OCI-LY7 (cell line): ENCODE results near the gene MARCHF2. TPM values are rescaled to one million over a fixed set of nuclear protein-coding genes. Genes with fewer than 3 reads are reported as not detected.
A peak's percentile ranks its signal among the peaks of the same experiment; 100 is the strongest.

Experiments used
- BruUV-seq: library from RNA; stranded (reverse); fragments of 400-500 nt; replicated peaks from 2 replicates; lab custom pipeline; 2021; lab: Mats Ljungman, UMichigan
- CTCF ChIA-PET: fragments of 300-600 bp; sonication (Branson Sonifier 250); formaldehyde crosslinking; loops from one replicate; lab custom pipeline; 2022; ENCODE audit warnings: antibody characterized with exemption; ENCODE audit not compliant: unreplicated experiment; lab: Charles Lee
- POLR2A ChIA-PET: fragments of 300-600 bp; sonication (Branson Sonifier 250); formaldehyde crosslinking; loops from one replicate; lab custom pipeline; 2022; ENCODE audit warnings: antibody characterized with exemption; lab: Charles Lee
- DNase-seq: peaks from one replicate; pipeline ENCODE4 v3.0.0-alpha.2; 2015; ENCODE audit warnings: low spot score
- H2AFZ ChIP-seq: fragments of 200-600 bp; sonication (generic), shearing (Covaris generic); 2 replicates; pipeline ENCODE4 v1.6.1; 2014; ENCODE audit warnings: mild to moderate bottlenecking, antibody characterized with exemption, low read length, moderate library complexity
- H3K27ac ChIP-seq: fragments of 200-600 bp; sonication (generic); 2 replicates; pipeline ENCODE4 v1.5.1; 2014; ENCODE audit warnings: mixed run types, low read depth, mild to moderate bottlenecking, moderate library complexity, low read length, inconsistent platforms; ENCODE audit not compliant: poor library complexity, severe bottlenecking
- H3K36me3 ChIP-seq: fragments of 200-600 bp; sonication (generic); 2 replicates; pipeline ENCODE4 v1.6.1; 2014; ENCODE audit warnings: mild to moderate bottlenecking, antibody characterized with exemption, low read length, moderate library complexity, mixed read lengths; ENCODE audit not compliant: insufficient read depth
- H3K4me1 ChIP-seq: fragments of 200-600 bp; sonication (generic); 2 replicates; pipeline ENCODE4 v1.5.1; 2014; ENCODE audit warnings: mild to moderate bottlenecking, low read length; ENCODE audit not compliant: insufficient read depth, poor library complexity, severe bottlenecking
- H3K4me2 ChIP-seq: fragments of 200-600 bp; sonication (generic); 2 replicates; pipeline ENCODE4 v1.6.1; 2014; ENCODE audit warnings: mild to moderate bottlenecking, low read length
- H3K4me3 ChIP-seq: fragments of 200-600 bp; sonication (generic); 2 replicates; pipeline ENCODE4 v1.5.1; 2014; ENCODE audit warnings: mild to moderate bottlenecking, low read depth, low read length; ENCODE audit not compliant: poor library complexity, severe bottlenecking
- H3K79me2 ChIP-seq: fragments of 200-600 bp; sonication (generic); 2 replicates; pipeline ENCODE4 v1.6.1; 2016; ENCODE audit warnings: low read depth, mild to moderate bottlenecking, low read length, moderate library complexity, mixed read lengths; ENCODE audit not compliant: insufficient read depth
- H3K9me2 ChIP-seq: fragments of 200-600 bp; sonication (generic); 2 replicates; pipeline ENCODE4 v1.6.1; 2016; ENCODE audit warnings: mild to moderate bottlenecking, low read length, mixed read lengths; ENCODE audit not compliant: insufficient read depth
- H3K9me3 ChIP-seq: fragments of 200-600 bp; sonication (generic); 2 replicates; pipeline ENCODE4 v1.6.1; 2014; ENCODE audit warnings: mild to moderate bottlenecking, mixed run types, low read length, mixed read lengths
- H4K20me1 ChIP-seq: fragments of 200-600 bp; sonication (generic); 2 replicates; pipeline ENCODE4 v1.6.1; 2014; ENCODE audit warnings: mild to moderate bottlenecking, antibody characterized with exemption, low read length, moderate library complexity, mixed read lengths; ENCODE audit not compliant: insufficient read depth
- EZH2phosphoT487 ChIP-seq: fragments of 200-600 bp; sonication (generic); IDR thresholded peaks from 2 replicates; pipeline ENCODE4 v1.6.1; 2018; ENCODE audit warnings: low read depth, borderline replicate concordance, mild to moderate bottlenecking, mixed run types, antibody characterized with exemption, low read length, moderate library complexity, mixed read lengths
- intact Hi-C: fragments of 100-400 bp; cut with micrococcal nuclease; formaldehyde crosslinking; loops from one replicate; pipeline ENCODE4 v1.10.0; 2022; ENCODE audit not compliant: unreplicated experiment
- total RNA-seq, 2 experiments: library from RNA; depleted of rRNA in 1 of 2; stranded (reverse); fragments of >200 nt in 1 of 2; shearing (Covaris generic) in 1 of 2; gene quantifications; 2 replicates each; pipeline ENCODE4 v1.2.3, GENCODE V29; 2014 to 2022
- TF ChIP-seq, protein P1 (sequence below): fragments of 200-600 bp; sonication (generic); conservative IDR thresholded peaks from 2 replicates; pipeline ENCODE4 v1.5.1; 2014; ENCODE audit warnings: mild to moderate bottlenecking, antibody characterized with exemption, low read length, moderate library complexity, mixed read lengths

Gene MARCHF2
- total RNA-seq, 2 experiments from 2014 or later, result 12.4 to 14.1 TPM

DNA sequence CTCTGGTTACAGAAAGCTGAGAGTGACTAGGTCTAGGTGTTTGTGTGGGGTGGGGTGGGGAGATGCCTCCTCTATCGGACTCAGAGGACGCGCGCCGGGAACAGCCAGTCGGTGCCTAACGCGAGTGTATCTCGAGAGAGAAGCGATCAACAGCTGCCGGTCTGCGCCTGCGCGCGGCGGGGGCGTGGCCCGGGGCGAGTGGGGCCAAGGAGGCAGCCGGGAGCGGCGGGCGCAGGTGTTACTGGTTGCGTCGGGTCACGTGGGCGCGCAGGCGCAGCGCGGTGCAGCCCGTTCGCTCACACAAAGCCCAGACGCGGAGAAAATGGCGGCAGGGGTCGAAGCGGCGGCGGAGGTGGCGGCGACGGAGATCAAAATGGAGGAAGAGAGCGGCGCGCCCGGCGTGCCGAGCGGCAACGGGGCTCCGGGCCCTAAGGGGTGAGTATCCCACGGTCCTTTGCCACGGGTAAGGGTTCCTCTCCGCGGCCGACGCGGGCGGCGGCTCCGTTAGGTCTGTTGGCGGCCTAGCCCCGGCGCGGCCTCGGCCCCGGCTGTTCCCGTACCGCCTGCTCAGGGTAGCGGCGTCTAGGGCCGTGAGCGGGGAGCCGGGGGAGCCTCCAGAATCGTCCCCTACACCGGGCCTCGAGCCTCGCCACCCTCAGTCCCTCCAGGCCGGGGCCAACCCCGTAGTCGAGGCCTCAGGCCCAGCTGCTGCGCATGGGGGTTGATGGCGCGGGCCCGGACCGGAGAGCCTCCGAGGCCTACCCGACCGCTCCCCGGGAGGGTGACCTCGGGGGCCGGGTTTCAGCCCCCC lies 31.8 kb downstream of the MARCHF2 start, which contains the start of gene HNRNPM:
HNRNPM (plus strand) TSS at position 299 of the 811 bp plus-strand sequence; CDS start at position 323, 24 bp downstream.
- peak within 1 kb of the TSS; percentile 95 for H2AFZ ChIP-seq
- no peaks in the 10 kb centered on the region for H3K9me2 ChIP-seq
- TF ChIP-seq, protein P1, sequence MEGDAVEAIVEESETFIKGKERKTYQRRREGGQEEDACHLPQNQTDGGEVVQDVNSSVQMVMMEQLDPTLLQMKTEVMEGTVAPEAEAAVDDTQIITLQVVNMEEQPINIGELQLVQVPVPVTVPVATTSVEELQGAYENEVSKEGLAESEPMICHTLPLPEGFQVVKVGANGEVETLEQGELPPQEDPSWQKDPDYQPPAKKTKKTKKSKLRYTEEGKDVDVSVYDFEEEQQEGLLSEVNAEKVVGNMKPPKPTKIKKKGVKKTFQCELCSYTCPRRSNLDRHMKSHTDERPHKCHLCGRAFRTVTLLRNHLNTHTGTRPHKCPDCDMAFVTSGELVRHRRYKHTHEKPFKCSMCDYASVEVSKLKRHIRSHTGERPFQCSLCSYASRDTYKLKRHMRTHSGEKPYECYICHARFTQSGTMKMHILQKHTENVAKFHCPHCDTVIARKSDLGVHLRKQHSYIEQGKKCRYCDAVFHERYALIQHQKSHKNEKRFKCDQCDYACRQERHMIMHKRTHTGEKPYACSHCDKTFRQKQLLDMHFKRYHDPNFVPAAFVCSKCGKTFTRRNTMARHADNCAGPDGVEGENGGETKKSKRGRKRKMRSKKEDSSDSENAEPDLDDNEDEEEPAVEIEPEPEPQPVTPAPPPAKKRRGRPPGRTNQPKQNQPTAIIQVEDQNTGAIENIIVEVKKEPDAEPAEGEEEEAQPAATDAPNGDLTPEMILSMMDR, result no peak
- TF ChIP-seq EZH2phosphoT487, result no peak
- peak within 1 kb of the TSS; percentile 83 for H3K27ac ChIP-seq
- H3K4me1 ChIP-seq, result peaks cover 41% of the 10 kb centered on the region
- ChIA-PET CTCF (no interaction called here), POLR2A (interaction anchor here (0.6 to 1.3 kb wide), 6 partner anchors 8 to 234 kb away, joined by 3 to 6 read pairs (median 4); no protein-coding TSS in a partner anchor)
- peak within 1 kb of the TSS; percentile 88 for H3K4me2 ChIP-seq
- H3K4me3 ChIP-seq, result peak within 1 kb of the TSS; percentile 96
- BruUV-seq, result no TSS peak
- H3K79me2 ChIP-seq, result peaks cover 51% of the 10 kb centered on the region
- H4K20me1 ChIP-seq, result peaks cover 29% of the 10 kb centered on the region
- intact Hi-C loops, result loop anchor here (1.0 kb wide), 2 partner anchors 29 to 32 kb away; partner anchors contain the start of gene MARCHF2
- peak; percentile 98 for DNase-seq
- H3K9me3 ChIP-seq, result no peaks in the 10 kb centered on the region
- H3K36me3 ChIP-seq, result peaks cover 38% of the 10 kb centered on the region

DNA sequence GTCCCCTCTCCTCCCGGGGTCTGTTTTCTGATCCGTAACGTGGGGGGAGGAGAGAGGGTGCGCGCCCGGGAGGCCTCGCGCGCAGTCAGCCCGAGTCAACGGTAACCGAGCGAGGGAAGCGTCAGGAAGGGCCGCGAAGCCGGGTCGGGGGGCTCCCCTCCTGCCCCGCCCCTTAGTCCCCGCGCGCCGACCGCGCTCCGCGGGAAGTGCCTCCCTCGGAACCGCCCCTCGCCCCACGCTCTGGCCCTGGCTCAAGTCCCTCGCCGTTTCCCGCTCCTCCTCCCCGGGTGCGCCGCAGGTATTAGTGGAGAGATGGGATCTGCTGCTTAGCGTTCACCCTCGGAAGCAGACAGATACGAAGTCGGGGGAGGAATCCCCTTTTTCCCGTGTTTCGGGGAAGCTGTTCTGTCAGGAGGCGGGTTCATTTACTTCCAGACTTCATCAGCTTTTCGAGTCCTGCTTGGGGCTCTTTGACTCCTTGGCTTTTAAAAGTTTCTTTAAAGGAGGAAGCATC lies 32.4 kb downstream of the MARCHF2 start:
- H3K36me3 ChIP-seq, result peaks cover 43% of the 10 kb centered on the region
- peaks cover 34% of the 10 kb centered on the region for H4K20me1 ChIP-seq
- ChIA-PET POLR2A (interaction anchor here (1.3 to 1.5 kb wide), 2 partner anchors 32 to 68 kb away, joined by 3 to 16 read pairs; partner anchors contain the start of genes MARCHF2 and ZNF414), CTCF (no interaction called here)
- DNase-seq, result peak; percentile 53
- no peaks in the 10 kb centered on the region for H3K9me2 ChIP-seq
- intact Hi-C loops, result no loop called here
- H3K9me3 ChIP-seq, result no peaks in the 10 kb centered on the region
- peaks cover 58% of the 10 kb centered on the region for H3K79me2 ChIP-seq
- no peak overlapping the region for H2AFZ ChIP-seq
- peak overlapping the region; percentile 83 for H3K27ac ChIP-seq
- H3K4me3 ChIP-seq, result peak overlapping the region; percentile 96
- H3K4me2 ChIP-seq, result peak overlapping the region; percentile 88
- BruUV-seq, result no TSS peak
- H3K4me1 ChIP-seq, result peaks cover 46% of the 10 kb centered on the region
- TF ChIP-seq EZH2phosphoT487, result no peak

GRCh38 chr19:8446061-8446709 lies 33.1 kb downstream of the MARCHF2 start:
- H3K9me3 ChIP-seq, result no peaks in the 10 kb centered on the region
- intact Hi-C loops, result no loop called here
- peak overlapping the region; percentile 83 for H3K27ac ChIP-seq
- H3K4me3 ChIP-seq, result peak overlapping the region; percentile 96
- TF ChIP-seq, protein P1, result no peak
- TF ChIP-seq EZH2phosphoT487, result no peak
- H3K36me3 ChIP-seq, result peaks cover 45% of the 10 kb centered on the region
- CTCF ChIA-PET, result interaction anchor here (0.6 kb wide), 1 partner anchor 125 kb away, joined by 5 read pairs; the partner anchor contains the start of genes NDUFA7 and RPS28
- H3K79me2 ChIP-seq, result peaks cover 64% of the 10 kb centered on the region
- H4K20me1 ChIP-seq, result peaks cover 36% of the 10 kb centered on the region
- peaks cover 47% of the 10 kb centered on the region for H3K4me1 ChIP-seq
- H3K9me2 ChIP-seq, result no peaks in the 10 kb centered on the region
- no peak for DNase-seq
- BruUV-seq, result TSS peak; percentile 70
- peak overlapping the region; percentile 88 for H3K4me2 ChIP-seq
- H2AFZ ChIP-seq, result no peak overlapping the region
- POLR2A ChIA-PET, result interaction anchor here (1.0 to 1.5 kb wide), 4 partner anchors 12 to 68 kb away, joined by 3 to 16 read pairs (median 4); partner anchors contain the start of genes MARCHF2 and ZNF414
